Measurements from ENCODE around the gene KRTAP10-11.

The KRTAP10-11 gene

DNA sequence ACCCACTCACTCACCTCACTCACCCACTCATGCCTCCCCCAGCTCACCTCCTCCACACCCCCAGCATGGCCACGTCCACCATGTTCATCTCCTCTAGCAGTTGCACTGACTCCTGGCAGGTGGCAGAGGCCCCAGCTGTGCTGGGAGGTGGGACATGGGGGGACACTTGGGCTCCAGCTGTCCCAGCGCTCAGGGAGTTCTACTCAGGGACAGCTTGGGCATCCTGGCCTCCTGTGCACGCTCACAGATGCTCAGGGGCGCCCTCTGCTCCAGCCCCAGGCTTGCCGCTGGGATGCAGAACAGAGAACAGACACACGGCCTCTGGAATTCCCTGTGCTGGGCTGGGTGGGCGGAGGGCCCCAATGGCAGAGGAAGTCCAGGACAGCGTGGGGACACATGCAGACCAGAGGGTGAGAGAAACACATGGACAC is 29.1 kb upstream of the KRTAP10-11 start:
- no peaks in the 10 kb centered on the region for H4K20me1 ChIP-seq (ENCODE audit: insufficient read depth, low read length)
- H3K4me3 ChIP-seq (ENCODE audit: low read length), result no peak overlapping the region
- no peak for DNase-seq
- TF ChIP-seq EZH2 (optimal IDR thresholded peaks at IDR 0.05; ENCODE audit: low read depth, low read length), result no peak
- no peak for TF ChIP-seq EZH2phosphoT487 (IDR thresholded peaks at IDR 0.05; ENCODE audit: low read length)
- TF ChIP-seq CTCF (IDR thresholded peaks at IDR 0.05; ENCODE audit: low read length), result no peak
- H3F3A ChIP-seq (ENCODE audit: insufficient read depth, low read length), result no peaks in the 10 kb centered on the region
- H2AFZ ChIP-seq (ENCODE audit: low read length), result no peak overlapping the region
- no peaks in the 10 kb centered on the region for H3K36me3 ChIP-seq (replicated peaks; ENCODE audit: insufficient read depth, low read length)
- no peak overlapping the region for H3K4me2 ChIP-seq (ENCODE audit: low read depth, low read length)
- no peaks in the 10 kb centered on the region for H3K4me1 ChIP-seq (ENCODE audit: low read length)
- H3K9me2 ChIP-seq (replicated peaks; ENCODE audit: insufficient read depth, low read length), result no peaks in the 10 kb centered on the region
- no peaks in the 10 kb centered on the region for H3K9me3 ChIP-seq (replicated peaks; ENCODE audit: insufficient read depth, low read length)
- H3K27me3 ChIP-seq (replicated peaks; ENCODE audit: insufficient read depth, low read length), result peaks cover 98% of the 10 kb centered on the region
- H3K27ac ChIP-seq (ENCODE audit: low read length), result no peak overlapping the region
- H3K9ac ChIP-seq (ENCODE audit: low read length), result no peak overlapping the region
- no peaks in the 10 kb centered on the region for H3K79me2 ChIP-seq (ENCODE audit: low read length)

DNA sequence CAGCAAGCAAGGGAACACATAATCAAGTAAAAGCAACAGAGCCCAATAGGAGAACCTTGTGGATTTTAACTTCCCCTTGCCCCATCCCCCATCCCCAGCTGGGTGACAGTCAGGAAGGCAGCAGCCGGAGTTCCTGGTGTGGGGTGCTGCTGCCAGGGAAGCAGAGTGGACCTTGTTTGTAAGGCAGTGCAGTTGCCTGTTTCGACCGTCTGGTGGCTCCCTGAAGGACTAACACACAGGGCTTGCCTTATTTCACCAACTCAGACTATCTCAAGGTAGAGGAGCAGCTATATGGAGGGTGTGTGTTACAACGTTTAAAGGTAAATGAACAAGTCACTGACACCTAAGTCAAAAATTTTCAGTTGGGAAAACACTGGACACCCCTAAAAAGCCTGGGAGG is 27.7 kb upstream of the KRTAP10-11 start:
- H3K4me3 ChIP-seq (ENCODE audit: low read length), result no peak overlapping the region
- TF ChIP-seq EZH2phosphoT487 (IDR thresholded peaks at IDR 0.05; ENCODE audit: low read length), result no peak
- peak; percentile 22 for TF ChIP-seq CTCF (IDR thresholded peaks at IDR 0.05; ENCODE audit: low read length)
- peaks cover 84% of the 10 kb centered on the region for H3K27me3 ChIP-seq (replicated peaks; ENCODE audit: insufficient read depth, low read length)
- no peaks in the 10 kb centered on the region for H3K4me1 ChIP-seq (ENCODE audit: low read length)
- H3F3A ChIP-seq (ENCODE audit: insufficient read depth, low read length), result no peaks in the 10 kb centered on the region
- H3K27ac ChIP-seq (ENCODE audit: low read length), result no peak overlapping the region
- H2AFZ ChIP-seq (ENCODE audit: low read length), result no peak overlapping the region
- no peaks in the 10 kb centered on the region for H3K79me2 ChIP-seq (ENCODE audit: low read length)
- H3K36me3 ChIP-seq (replicated peaks; ENCODE audit: insufficient read depth, low read length), result no peaks in the 10 kb centered on the region
- H3K4me2 ChIP-seq (ENCODE audit: low read depth, low read length), result no peak overlapping the region
- H3K9ac ChIP-seq (ENCODE audit: low read length), result no peak overlapping the region
- no peaks in the 10 kb centered on the region for H3K9me2 ChIP-seq (replicated peaks; ENCODE audit: insufficient read depth, low read length)
- DNase-seq, result no peak
- no peaks in the 10 kb centered on the region for H3K9me3 ChIP-seq (replicated peaks; ENCODE audit: insufficient read depth, low read length)
- no peaks in the 10 kb centered on the region for H4K20me1 ChIP-seq (ENCODE audit: insufficient read depth, low read length)

DNA sequence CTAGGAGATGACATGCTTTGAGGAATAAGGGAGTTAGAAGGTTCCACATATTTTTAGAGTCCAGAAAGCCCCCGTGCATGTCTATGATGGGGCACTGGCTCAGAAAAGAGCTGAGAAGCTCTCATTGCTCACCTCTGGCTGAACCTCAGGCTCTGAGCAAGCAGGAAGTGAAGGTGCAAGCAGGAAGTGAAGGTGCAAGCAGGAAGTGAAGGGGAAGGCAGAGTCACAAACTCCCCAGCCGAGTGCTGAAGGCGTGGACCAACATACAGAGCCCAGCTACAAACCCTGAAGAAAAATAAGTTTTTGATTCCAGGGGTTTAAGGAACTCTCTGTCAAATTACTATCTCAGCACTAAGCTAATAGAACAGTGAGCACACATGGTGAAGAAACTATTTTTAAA is 27.3 kb upstream of the KRTAP10-11 start:
- no peak for TF ChIP-seq EZH2 (optimal IDR thresholded peaks at IDR 0.05; ENCODE audit: low read depth, low read length)
- no peak for TF ChIP-seq EZH2phosphoT487 (IDR thresholded peaks at IDR 0.05; ENCODE audit: low read length)
- no peak for TF ChIP-seq CTCF (IDR thresholded peaks at IDR 0.05; ENCODE audit: low read length)
- no peak overlapping the region for H3K27ac ChIP-seq (ENCODE audit: low read length)
- H3K9me2 ChIP-seq (replicated peaks; ENCODE audit: insufficient read depth, low read length), result no peaks in the 10 kb centered on the region
- peaks cover 81% of the 10 kb centered on the region for H3K27me3 ChIP-seq (replicated peaks; ENCODE audit: insufficient read depth, low read length)
- no peak overlapping the region for H2AFZ ChIP-seq (ENCODE audit: low read length)
- no peaks in the 10 kb centered on the region for H3F3A ChIP-seq (ENCODE audit: insufficient read depth, low read length)
- H3K9ac ChIP-seq (ENCODE audit: low read length), result no peak overlapping the region
- no peaks in the 10 kb centered on the region for H3K9me3 ChIP-seq (replicated peaks; ENCODE audit: insufficient read depth, low read length)
- no peaks in the 10 kb centered on the region for H3K79me2 ChIP-seq (ENCODE audit: low read length)
- H4K20me1 ChIP-seq (ENCODE audit: insufficient read depth, low read length), result no peaks in the 10 kb centered on the region
- H3K4me3 ChIP-seq (ENCODE audit: low read length), result no peak overlapping the region
- H3K4me1 ChIP-seq (ENCODE audit: low read length), result no peaks in the 10 kb centered on the region
- peak overlapping the region; percentile 11; the same call in 1 of the 2 replicates for H3K4me2 ChIP-seq (ENCODE audit: low read depth, low read length)
- DNase-seq, result no peak
- no peaks in the 10 kb centered on the region for H3K36me3 ChIP-seq (replicated peaks; ENCODE audit: insufficient read depth, low read length)

Measured in MM.1S (cell line).